A549 treated with dexamethasone at 1 μM for 4 hours (cell line): Measurements from ENCODE around the gene PCDHGA2. TPM values are rescaled to one million over a fixed set of nuclear protein-coding genes. Genes with fewer than 3 reads are reported as not detected.

Source experiments
- total RNA-seq: library from RNA; stranded (reverse); fragments of 200-300 nt; extraction: Qiagen RNA extraction; gene quantifications from 5 replicates; pipeline ENCODE4 v1.2.3, GENCODE V29; 2022

Gene PCDHGA2
- total RNA-seq, result 0.46 to 0.83 TPM (median 0.69 TPM) in 5 replicates

DNA sequence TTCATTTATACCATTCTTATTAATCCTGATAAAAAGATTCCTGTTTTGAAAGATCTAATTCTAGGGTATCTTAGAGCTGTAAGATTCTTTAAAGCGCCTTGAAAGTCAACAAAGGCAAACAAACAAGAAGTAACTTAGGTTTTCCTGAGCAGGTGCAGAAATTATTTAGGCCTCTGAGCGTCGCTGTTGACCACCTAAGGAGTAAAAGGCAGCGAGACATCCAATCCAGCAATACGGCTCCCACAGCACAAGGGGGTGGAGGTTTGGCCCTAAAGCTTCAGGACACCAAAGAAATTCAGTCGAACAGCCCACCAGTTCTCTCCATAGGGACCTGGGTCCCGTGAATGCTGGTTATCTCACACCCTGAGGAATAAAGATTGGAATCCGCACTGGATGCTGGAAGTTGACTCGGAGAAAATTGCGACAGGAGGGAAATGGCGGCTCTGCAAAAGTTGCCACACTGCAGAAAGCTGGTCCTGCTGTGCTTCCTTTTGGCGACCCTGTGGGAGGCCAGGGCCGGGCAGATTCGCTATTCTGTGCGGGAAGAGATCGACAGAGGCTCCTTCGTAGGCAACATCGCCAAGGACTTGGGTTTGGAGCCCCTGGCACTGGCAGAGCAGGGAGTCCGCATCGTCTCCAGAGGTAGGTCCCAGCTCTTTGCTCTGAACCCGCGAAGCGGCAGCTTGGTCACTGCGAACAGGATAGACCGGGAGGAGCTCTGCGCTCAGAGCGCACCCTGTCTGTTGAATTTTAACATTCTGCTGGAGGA lies at the start of gene PCDHGA2:
Gene PCDHGA2 (plus strand): TSS at position 223 of the 769 bp plus-strand sequence.

DNA sequence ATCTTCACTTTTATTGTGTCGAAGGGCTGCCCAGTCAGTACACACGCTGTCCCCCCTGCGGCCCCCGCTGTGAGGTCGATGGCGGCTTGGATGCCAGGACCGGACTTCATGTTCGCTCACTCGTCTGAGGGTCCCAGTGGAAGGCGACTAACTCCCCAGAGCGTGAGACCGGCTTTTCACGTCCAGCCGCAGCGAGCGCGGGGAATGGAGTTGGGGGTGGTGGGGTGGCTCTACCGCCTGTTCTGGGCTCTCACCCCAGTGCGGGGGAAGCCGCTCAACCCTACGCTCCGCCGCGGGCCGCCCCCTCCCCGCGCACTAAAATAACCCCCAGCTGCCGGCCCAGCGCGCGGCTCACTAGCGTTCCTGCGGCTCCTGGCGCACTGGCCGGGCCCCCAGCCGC lies 34.8 kb upstream of the PCDHGA2 start, which contains the start of gene SLC25A2:
Gene SLC25A2 (minus strand): TSS at position 294 of the 400 bp plus-strand sequence. CDS start 184 bp downstream, at position 110.

DNA sequence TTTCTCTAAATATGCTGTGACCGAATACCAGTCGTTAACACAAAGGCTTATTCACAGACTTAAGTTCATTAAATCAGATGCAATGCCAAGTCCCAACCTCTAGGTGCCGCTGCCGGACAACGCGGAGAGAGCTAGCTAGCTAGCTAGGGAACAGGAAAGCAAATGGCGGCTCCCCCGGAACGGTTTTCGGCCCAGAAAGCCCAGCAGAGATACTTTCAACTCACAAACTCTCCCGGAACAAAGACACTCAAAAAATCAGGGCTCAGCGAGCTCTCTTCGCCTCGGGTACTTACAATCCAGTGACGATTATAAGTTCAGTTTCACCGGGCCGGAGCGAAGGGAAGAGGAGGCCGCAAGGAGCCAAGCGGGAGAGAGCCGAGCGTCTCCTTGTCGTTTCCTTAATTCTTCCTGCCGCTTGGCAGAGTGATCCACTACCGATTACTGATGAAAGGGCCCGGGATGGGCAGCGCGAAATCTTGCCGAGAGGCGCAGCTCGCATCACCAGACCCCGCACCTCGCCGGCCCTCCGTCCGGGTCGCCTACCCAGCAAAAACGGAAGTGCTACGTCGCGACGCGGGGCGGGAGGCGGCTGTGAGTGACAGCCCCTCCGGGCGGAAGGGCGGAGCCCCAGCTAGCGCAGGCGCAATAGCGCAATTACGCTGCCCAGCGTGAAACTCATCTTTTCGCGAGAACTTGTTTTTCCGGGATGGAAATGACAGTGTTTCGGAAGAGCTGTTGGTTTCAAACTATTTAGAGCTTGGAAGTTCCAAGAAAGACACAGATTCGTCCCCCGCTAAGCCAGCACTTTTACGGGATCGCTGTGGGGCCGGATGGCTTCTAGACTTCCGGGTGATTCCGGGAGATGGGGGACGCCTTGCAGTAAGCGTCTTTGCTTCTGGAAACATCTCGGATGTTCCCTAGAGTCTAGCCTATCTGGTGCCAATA lies 18.1 kb upstream of the PCDHGA2 start, which contains the start of gene TAF7:
Gene TAF7 (minus strand): TSS at position 560 of the 945 bp plus-strand sequence. CDS start 740 bp downstream, outside the sequence.

DNA sequence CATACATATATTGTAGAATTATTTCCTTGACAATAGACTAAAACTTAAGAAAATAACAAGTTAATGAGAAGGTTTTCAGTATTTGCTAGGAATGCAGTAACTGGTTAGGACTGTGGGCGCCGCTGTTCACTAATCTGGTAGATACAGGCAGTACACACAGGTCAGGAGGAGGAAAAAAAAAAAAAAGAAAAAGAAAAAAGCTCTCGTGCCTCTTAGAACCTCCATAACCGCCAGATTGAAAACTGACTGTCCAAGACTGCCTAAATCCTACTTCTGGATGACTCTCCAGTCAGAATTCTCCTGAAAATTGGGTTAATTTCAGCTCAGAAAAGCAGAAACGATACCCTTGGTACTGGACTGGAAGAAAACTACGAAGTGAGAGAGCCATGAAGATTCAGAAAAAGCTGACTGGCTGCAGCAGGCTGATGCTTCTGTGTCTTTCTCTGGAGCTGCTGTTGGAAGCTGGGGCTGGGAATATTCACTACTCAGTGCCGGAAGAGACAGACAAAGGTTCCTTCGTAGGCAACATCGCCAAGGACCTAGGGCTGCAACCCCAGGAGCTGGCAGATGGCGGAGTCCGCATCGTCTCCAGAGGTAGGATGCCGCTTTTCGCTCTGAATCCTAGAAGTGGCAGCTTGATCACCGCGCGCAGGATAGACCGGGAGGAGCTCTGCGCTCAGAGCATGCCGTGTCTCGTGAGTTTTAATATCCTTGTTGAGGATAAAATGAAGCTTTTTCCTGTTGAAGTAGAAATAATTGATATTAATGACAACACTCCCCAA lies 8.1 kb upstream of the PCDHGA2 start, which contains the start of gene PCDHGA1:
Gene PCDHGA1 (plus strand): TSS at position 216 of the 782 bp plus-strand sequence.

DNA sequence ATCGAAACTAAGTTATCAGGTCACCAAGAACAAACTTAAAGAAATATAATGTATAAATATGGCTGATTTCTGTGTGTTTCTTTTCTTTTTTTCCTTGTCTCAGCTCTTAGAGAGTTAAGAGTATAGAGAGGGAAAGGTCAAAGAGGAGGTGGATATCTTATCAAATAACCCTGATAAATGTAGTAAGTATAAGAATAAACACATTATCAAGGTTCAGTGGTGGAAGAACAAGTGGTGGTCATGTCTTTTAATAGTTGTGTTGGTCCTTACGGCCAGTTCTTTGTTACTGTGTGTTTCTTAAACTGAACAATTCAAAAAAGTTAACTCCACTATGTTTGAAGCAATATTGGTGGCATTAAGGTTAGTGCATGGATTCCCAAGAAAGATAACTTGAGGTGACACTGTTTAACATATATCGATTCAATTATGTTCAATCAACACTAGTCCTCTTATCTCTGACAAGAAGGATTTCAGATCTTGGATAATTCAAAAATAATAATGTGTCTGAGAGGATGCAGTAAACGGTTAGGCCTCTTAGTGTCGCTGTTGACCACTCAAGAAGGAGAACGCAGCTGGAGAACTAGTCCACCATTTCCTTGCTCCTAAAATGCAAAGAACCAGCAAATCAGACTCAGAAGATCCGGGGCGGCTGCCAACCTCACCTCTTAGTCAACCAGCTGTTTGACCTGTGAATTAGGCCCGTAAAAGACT lies 4.8 kb downstream of the PCDHGA2 start, which contains the start of gene PCDHGA3:
Gene PCDHGA3 (plus strand): TSS at position 588 of the 711 bp plus-strand sequence. CDS start 205 bp downstream, outside the sequence.

DNA sequence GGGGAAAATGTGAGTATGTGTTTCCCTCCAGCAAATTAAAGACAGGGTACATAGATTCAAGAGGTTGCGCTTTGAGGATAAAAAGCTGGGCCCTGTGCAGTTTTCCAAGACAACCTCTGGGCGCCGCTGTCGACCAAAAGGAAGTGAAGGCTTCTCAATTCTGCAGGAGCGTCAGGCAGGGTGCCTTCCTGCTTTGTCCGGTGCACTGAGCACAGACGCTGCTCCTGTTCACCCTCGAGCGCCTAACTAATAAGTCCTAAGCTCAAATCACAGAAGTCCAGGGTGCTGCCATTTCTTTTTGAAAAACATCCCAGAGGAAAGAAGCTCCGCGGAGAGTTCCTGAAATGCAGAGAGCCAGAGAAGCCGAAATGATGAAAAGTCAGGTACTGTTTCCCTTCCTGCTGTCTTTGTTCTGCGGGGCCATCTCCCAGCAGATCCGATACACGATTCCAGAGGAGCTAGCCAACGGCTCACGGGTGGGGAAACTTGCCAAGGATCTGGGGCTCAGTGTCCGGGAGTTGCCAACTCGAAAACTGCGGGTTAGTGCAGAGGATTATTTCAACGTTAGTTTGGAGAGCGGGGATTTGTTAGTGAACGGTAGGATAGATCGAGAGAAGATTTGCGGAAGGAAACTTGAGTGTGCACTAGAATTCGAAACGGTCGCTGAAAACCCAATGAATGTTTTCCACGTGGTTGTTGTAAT lies 11.5 kb downstream of the PCDHGA2 start, which contains the start of gene PCDHGB1:
Gene PCDHGB1 (plus strand): TSS at position 183 of the 703 bp plus-strand sequence. CDS start 162 bp downstream, at position 345.

DNA sequence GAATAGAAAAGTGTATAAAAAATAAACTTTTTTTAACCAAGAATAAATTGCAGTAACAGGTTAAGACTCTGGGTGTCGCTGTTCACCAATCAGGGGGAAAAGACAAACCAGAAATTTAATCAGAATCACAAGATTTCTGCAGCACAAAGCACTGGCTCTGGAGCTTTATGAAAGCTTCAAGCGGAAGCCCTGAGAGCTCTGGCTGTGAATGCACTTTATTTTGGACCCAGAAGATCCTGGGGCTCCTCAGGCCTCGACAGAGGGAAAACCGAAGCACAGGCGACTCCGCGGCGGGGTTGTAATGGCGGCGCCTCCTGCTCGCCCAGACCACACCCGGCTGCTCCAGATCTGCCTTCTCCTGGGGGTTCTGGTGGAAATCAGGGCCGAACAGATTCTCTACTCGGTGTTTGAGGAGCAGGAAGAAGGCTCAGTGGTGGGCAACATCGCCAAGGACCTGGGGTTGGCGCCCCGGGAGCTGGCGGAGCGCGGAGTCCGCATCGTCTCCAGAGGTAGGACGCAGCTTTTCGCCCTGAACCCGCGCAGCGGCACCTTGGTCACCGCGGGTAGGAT lies 16.4 kb downstream of the PCDHGA2 start, which contains the start of gene PCDHGA4:
Gene PCDHGA4 (plus strand): TSS at position 122 of the 570 bp plus-strand sequence. CDS start 87 bp downstream, at position 209.

DNA sequence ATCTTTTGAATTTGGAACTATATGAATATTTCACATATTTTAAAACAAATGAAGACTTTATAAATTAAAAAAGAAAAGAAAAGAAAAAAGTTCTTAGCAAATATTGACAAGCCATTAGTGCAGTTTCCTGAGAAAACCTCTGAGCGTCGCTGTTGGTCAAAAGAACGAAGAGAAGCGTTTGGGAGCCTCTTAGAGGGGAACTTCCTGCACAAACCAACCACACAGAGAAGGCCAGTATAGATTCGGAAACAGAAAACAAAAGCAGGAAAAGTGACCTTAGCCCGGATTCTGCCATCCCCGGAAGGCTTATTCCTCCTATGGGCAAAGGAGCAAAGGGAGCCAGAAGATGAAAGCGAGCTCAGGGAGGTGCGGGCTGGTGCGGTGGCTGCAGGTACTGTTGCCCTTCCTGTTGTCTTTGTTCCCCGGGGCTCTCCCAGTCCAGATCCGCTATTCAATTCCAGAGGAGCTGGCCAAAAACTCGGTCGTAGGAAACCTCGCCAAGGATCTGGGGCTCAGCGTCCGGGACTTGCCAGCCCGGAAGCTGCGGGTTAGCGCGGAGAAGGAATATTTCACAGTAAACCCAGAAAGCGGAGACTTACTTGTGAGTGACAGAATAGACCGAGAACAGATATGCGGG lies 21.3 kb downstream of the PCDHGA2 start, which contains the start of gene PCDHGB2:
Gene PCDHGB2 (plus strand): TSS at position 205 of the 637 bp plus-strand sequence. CDS start 142 bp downstream, at position 347.

DNA sequence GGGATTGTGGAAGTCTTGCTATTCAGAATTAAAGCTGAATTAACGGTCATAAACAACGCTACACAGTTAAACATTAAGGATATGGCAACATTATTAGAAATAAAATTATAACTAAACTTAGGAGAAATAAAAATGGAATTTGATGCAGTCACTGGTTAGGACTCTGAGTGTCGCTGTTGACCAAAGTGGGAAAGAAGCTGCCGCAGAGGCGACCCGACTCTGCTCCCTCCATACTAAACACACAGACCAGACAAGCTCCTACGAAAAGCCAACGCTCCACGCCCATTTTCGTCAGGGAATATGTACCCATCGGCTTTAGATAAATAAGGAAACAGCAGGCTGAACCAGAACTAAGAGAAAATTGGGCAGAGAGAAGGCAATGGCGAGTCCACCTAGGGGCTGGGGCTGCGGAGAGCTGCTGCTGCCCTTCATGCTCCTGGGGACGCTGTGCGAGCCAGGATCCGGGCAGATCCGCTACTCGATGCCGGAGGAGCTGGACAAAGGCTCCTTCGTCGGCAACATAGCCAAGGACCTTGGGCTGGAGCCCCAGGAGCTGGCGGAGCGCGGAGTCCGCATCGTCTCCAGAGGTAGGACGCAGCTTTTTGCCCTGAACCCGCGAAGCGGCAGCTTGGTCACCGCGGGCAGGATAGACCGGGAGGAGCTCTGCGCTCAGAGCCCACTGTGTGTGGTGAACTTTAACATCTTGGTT lies 25.5 kb downstream of the PCDHGA2 start, which contains the start of gene PCDHGA5:
Gene PCDHGA5 (plus strand): TSS at position 211 of the 709 bp plus-strand sequence. CDS start 169 bp downstream, at position 380.

DNA sequence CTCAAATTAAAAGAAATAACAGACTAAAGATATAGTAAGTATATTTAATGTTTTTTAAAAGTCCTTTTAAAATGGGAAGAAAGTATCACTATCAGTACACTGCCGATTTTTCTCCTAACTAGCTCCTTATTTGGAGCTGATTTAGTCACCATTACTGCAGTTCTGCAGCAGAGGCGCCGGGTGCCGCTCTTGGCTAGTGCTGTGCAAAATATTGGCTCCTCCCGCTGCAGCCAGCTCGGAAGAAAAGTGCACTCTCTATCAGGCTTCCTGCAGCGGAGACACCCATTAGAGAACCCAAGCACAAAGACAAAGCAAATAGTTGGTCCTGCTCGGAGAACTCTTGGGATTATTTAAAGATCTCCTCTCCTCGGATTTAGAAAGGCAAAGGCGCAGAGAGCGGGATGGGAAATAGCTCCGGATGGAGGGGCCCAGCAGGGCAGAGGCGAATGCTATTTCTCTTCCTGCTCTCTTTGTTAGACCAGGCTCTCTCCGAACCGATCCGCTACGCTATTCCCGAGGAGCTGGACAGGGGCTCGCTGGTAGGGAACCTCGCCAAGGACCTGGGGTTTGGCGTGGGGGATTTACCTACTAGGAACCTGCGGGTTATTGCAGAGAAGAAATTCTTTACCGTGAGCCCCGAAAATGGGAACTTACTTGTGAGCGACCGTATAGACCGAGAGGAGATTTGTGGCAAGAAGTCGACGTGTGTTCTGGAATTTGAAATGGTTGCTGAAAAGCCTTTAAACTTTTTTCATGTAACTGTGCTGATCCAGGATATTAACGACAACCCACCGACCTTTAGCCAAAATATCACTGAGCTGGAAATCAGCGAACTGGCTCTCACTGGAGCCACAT lies 31.7 kb downstream of the PCDHGA2 start, which contains the start of gene PCDHGB3:
Gene PCDHGB3 (plus strand): TSS at position 249 of the 855 bp plus-strand sequence. CDS start 153 bp downstream, at position 402.

DNA sequence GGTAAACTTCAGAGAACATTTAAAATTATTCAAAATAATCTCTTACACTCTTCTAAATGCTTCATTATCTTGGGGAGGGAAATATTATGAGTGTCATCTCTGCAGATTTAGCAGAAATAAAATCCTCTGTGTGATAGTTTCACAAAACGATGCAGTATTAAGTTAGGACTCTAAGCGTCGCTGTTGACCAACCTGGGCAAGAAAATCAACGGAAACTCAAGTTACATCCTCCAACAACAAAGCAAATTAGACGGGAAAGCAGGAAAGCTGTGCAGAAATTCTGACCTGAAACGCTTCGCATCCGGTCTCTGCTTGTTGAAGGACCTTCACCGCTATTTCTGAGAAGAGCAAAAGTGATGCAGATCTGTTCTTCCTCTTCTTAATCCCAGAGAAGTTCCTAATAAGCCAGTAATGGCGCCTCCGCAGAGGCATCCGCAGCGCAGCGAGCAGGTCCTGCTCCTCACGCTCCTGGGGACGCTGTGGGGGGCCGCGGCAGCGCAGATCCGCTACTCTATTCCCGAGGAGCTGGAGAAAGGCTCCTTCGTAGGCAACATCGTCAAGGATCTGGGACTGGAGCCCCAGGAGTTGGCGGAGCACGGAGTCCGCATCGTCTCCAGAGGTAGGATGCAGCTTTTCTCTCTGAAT lies 35.2 kb downstream of the PCDHGA2 start, which contains the start of gene PCDHGA6:
Gene PCDHGA6 (plus strand): TSS at position 219 of the 645 bp plus-strand sequence. CDS start 193 bp downstream, at position 412.

DNA sequence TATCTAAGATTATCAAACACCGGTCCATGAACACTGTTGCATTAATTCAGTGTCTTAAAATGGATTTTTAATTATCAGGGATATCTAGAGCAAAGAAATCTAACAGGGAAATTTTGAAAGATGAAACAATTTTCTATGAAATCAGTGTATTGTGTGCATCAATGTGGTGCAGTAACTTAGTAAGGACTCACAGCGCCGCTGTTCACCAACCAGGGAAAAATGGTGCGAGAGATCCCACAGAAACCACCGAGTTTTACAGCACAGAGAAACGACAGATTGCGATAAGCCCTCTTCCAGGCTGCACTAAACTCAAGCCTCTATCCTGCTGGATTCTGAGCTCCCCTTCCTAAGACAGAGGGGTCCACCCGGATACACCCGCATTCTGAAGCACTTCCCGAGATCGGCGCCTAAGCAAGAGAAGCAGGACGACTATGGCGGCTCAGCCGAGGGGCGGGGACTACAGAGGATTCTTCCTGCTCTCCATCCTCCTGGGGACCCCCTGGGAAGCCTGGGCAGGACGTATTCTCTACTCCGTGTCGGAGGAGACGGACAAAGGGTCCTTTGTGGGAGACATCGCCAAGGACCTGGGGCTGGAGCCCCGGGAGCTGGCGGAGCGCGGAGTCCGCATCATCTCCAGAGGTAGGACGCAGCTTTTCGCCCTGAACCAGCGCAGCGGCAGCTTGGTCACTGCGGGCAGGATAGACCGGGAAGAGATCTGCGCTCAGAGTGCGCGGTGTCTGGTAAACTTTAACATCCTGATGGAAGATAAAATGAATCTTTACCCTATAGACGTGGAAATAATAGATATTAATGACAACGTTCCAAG lies 44.1 kb downstream of the PCDHGA2 start, which contains the start of gene PCDHGA7:
Gene PCDHGA7 (plus strand): TSS at position 274 of the 826 bp plus-strand sequence. CDS start 158 bp downstream, at position 432.

DNA sequence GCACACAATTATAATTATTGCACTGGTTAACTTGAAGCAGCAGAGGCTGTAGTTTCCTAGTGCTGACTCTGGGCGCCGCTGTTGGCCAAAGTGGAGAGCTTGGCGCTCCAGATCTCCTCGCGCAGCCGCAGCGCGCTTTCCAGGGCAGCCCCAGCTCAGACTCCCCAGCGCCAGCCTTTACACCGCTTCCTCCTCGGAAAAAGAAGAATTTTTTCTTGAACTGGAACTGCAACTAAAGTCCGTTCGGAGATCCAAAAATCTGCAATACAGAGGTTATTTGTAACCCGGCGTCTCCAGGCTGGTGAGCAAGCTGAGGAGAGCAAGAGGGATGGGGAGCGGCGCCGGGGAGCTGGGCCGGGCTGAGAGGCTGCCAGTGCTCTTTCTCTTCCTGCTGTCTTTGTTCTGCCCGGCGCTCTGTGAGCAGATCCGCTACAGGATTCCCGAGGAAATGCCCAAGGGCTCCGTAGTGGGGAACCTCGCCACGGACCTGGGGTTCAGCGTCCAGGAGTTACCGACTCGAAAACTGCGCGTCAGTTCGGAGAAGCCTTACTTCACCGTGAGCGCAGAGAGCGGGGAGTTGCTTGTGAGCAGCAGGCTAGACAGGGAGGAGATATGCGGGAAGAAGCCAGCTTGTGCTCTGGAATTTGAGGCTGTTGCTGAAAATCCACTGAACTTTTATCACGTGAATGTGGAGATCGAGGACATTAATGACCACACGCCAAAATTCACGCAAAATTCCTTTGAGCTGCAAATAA lies 49.2 kb downstream of the PCDHGA2 start, which contains the start of gene PCDHGB4:
Gene PCDHGB4 (plus strand): TSS at position 142 of the 755 bp plus-strand sequence. CDS start 187 bp downstream, at position 329.

DNA sequence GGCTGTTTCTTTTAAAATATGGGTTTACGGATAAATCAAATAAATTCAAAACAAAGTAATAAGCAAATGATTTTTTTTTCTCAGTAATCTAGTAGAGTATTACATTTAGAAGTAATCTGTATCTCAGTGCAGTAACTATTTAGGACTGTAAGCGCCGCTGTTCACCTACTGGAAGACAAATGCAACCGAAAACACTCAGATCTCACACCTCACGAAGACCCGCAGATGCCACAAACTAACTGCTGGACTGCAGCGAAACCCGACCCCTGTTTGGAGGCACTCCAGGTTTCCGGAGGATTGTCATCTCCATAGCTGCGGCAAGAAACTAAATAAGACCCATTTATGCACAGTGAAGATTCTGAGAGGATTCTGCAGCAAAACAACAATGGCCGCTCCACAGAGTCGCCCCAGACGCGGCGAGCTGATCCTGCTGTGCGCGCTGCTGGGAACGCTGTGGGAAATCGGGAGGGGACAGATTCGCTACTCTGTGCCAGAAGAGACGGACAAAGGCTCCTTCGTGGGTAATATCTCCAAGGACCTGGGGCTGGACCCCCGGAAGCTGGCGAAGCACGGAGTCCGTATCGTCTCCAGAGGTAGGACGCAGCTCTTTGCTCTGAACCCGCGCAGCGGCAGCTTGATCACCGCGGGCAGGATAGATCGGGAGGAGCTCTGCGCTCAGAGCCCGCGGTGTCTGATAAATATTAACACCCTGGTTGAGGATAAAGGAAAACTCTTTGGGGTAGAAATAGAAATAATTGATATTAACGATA lies 54.1 kb downstream of the PCDHGA2 start, which contains the start of gene PCDHGA8:
Gene PCDHGA8 (plus strand): TSS at position 205 of the 770 bp plus-strand sequence. CDS start 181 bp downstream, at position 386.

